C4-2B (cell line): ENCODE measurements around the gene GPX4.

Source experiments
- CTCF ChIP-seq: fragments of 450-650 bp; conservative IDR thresholded peaks from 2 replicates; pipeline ENCODE4 v1.5.1; 2017; ENCODE audit warnings: mild to moderate bottlenecking
- ZFX ChIP-seq: fragments of 450-650 bp; IDR thresholded peaks from 2 replicates; pipeline ENCODE4 v1.6.1; 2017

GRCh38 chr19:1136621-1137317 is 33.0 kb downstream of the GPX4 start:
- TF ChIP-seq CTCF (no peak), ZFX (no peak)
